Hepatocyte (in vitro differentiated cells): ENCODE results near the gene SEPTIN10. TPM values are rescaled to one million over a fixed set of nuclear protein-coding genes. Genes with fewer than 3 reads are reported as not detected.
"Not testable (repeated sequence)": the region's sequence is repeated elsewhere in the genome, so short reads cannot be mapped to it uniquely, and the experiment has no call there.

Experiments
- DNase-seq: peaks from one replicate; pipeline ENCODE4 v3.0.0-alpha.2; 2016; ENCODE audit warnings: low spot score
- H2AFZ ChIP-seq: fragments of 200-600 bp; sonication (generic); 2 replicates; pipeline ENCODE4 v1.6.0; 2016; ENCODE audit warnings: antibody characterized with exemption, mild to moderate bottlenecking
- H3K27ac ChIP-seq: fragments of 200-600 bp; sonication (generic); 2 replicates; pipeline ENCODE4 v1.5.1; 2016; ENCODE audit warnings: mild to moderate bottlenecking
- H3K27me3 ChIP-seq: fragments of 200-600 bp; sonication (generic); 2 replicates; pipeline ENCODE4 v1.6.1; 2016
- H3K36me3 ChIP-seq: fragments of 200-600 bp; sonication (generic); replicated peaks from 2 replicates; pipeline ENCODE4 v1.5.1; 2016; ENCODE audit warnings: low read depth; ENCODE audit not compliant: insufficient read depth
- H3K4me1 ChIP-seq: fragments of 200-600 bp; sonication (generic); 2 replicates; pipeline ENCODE4 v1.5.1; 2016; ENCODE audit warnings: mild to moderate bottlenecking, moderate library complexity; ENCODE audit not compliant: insufficient read depth
- H3K4me2 ChIP-seq: fragments of 200-600 bp; sonication (generic); 2 replicates; pipeline ENCODE4 v1.6.0; 2016
- H3K4me3 ChIP-seq: fragments of 200-600 bp; sonication (generic); 2 replicates; pipeline ENCODE4 v1.5.1; 2016; ENCODE audit warnings: mild to moderate bottlenecking
- H3K79me2 ChIP-seq: fragments of 200-600 bp; sonication (generic); 2 replicates; pipeline ENCODE4 v1.6.0; 2017; ENCODE audit warnings: mild to moderate bottlenecking
- H3K9me2 ChIP-seq: fragments of 200-600 bp; sonication (generic); replicated peaks from 2 replicates; pipeline ENCODE4 v1.6.0; 2017; ENCODE audit warnings: mild to moderate bottlenecking; ENCODE audit not compliant: insufficient read depth
- H3K9me3 ChIP-seq: fragments of 200-600 bp; sonication (generic); 2 replicates; pipeline ENCODE4 v1.5.1; 2016; ENCODE audit warnings: low read depth, mild to moderate bottlenecking
- H4K20me1 ChIP-seq: fragments of 200-600 bp; sonication (generic); 2 replicates; pipeline ENCODE4 v1.6.0; 2016; ENCODE audit warnings: mild to moderate bottlenecking; ENCODE audit not compliant: insufficient read depth, poor library complexity, severe bottlenecking
- CTCF ChIP-seq: fragments of 200-600 bp; sonication (generic); IDR thresholded peaks from 2 replicates; pipeline ENCODE4 v1.5.1; 2016; ENCODE audit warnings: antibody characterized with exemption, mild to moderate bottlenecking; ENCODE audit not compliant: poor library complexity
- EZH2 ChIP-seq: fragments of 200-600 bp; sonication (generic); IDR thresholded peaks from 2 replicates; pipeline ENCODE4 v1.6.1; 2016; ENCODE audit warnings: antibody characterized with exemption, mild to moderate bottlenecking, borderline replicate concordance
- EZH2phosphoT487 ChIP-seq: fragments of 200-600 bp; sonication (generic); IDR thresholded peaks from one replicate; pipeline ENCODE4 v1.6.1; 2018; ENCODE audit warnings: antibody characterized with exemption, mild to moderate bottlenecking, low read depth, moderate library complexity; ENCODE audit not compliant: unreplicated experiment, severe bottlenecking
- WGBS: methylation state at CpG from one replicate; pipeline ENCODE4 v1.1.6; 2016; ENCODE audit warnings: low lambda C conversion rate; ENCODE audit errors: missing lambda C conversion rate; 5-methylcytosine and 5-hydroxymethylcytosine counted together
- polyA plus RNA-seq: library from polyadenylated mRNA; unstranded; fragments of >200 nt; fragmentation: Nextera tagmentation; extraction: Ambion mirVana; gene quantifications from 2 replicates; pipeline ENCODE4 v1.2.1, GENCODE V29; 2016
- total RNA-seq: library from RNA; depleted of rRNA; stranded (reverse); fragments of >200 nt; gene quantifications from 2 replicates; pipeline ENCODE4 v1.2.3, GENCODE V29; 2014

Gene SEPTIN10
- total and polyA plus RNA-seq, 2 experiments from 2014 or later: 38.7 to 58.7 TPM

- TF ChIP-seq EZH2 (no peak), CTCF (no peak), EZH2phosphoT487 (no peak)
- Histone ChIP-seq H3K36me3 (no peaks in the 10 kb centered on the region), H3K27ac (no peak overlapping the region), H3K4me3 (no peak overlapping the region), H3K9me3 (no peaks in the 10 kb centered on the region), H3K4me1 (peaks cover 30% of the 10 kb centered on the region), H3K9me2 (no peaks in the 10 kb centered on the region), H3K4me2 (no peak overlapping the region), H4K20me1 (no peaks in the 10 kb centered on the region), H2AFZ (no peak overlapping the region), H3K27me3 (no peaks in the 10 kb centered on the region), H3K79me2 (no peaks in the 10 kb centered on the region)
- no peak for DNase-seq
- 93% methylated on average over 8 of the region's 8 CpGs for WGBS
Observed at GRCh38 chr2:109646961-109647360, 33.2 kb upstream of the SEPTIN10 start.

GRCh38 chr2:109645412-109646184 lies 31.8 kb upstream of the SEPTIN10 start:
- Histone ChIP-seq H3K4me2 (peak overlapping the region; percentile 58), H3K4me3 (no peak overlapping the region), H3K9me2 (no peaks in the 10 kb centered on the region), H2AFZ (peak overlapping the region; percentile 42), H4K20me1 (no peaks in the 10 kb centered on the region), H3K9me3 (no peaks in the 10 kb centered on the region), H3K36me3 (no peaks in the 10 kb centered on the region), H3K4me1 (peaks cover 30% of the 10 kb centered on the region), H3K27me3 (no peaks in the 10 kb centered on the region), H3K27ac (peak overlapping the region; percentile 91), H3K79me2 (no peaks in the 10 kb centered on the region)
- WGBS: 75% methylated on average over 14 of the region's 14 CpGs
- no peak for DNase-seq
- TF ChIP-seq EZH2 (no peak), EZH2phosphoT487 (no peak), CTCF (no peak)

GRCh38 chr2:109644571-109645275 lies 31.0 kb upstream of the SEPTIN10 start:
- Histone ChIP-seq H3K36me3 (no peaks in the 10 kb centered on the region), H3K27ac (peak overlapping the region; percentile 91), H3K9me3 (no peaks in the 10 kb centered on the region), H3K4me1 (peaks cover 30% of the 10 kb centered on the region), H3K4me2 (peak overlapping the region; percentile 58), H2AFZ (peak overlapping the region; percentile 44), H3K9me2 (no peaks in the 10 kb centered on the region), H4K20me1 (no peaks in the 10 kb centered on the region), H3K79me2 (no peaks in the 10 kb centered on the region), H3K27me3 (no peaks in the 10 kb centered on the region), H3K4me3 (peak overlapping the region; percentile 10)
- DNase-seq: peak; percentile 85
- TF ChIP-seq CTCF (no peak), EZH2phosphoT487 (no peak), EZH2 (no peak)
- whole genome bisulfite sequencing: 25% methylated on average over 12 of the region's 12 CpGs

- H3K4me1 ChIP-seq: peaks cover 19% of the 10 kb centered on the region
- not testable (repeated sequence) for H4K20me1 ChIP-seq, H2AFZ ChIP-seq, H3K36me3 ChIP-seq, H3K4me2 ChIP-seq, H3K9me2 ChIP-seq, H3K27me3 ChIP-seq, H3K27ac ChIP-seq, H3K4me3 ChIP-seq, H3K79me2 ChIP-seq, DNase-seq, H3K9me3 ChIP-seq
- 94% methylated on average over 9 of the region's 9 CpGs for WGBS
Observed at GRCh38 chr2:109640000-109640399, 26.2 kb upstream of the SEPTIN10 start.
